HG03135 (cell line): Measurements from ENCODE around the gene CD34.
A peak's percentile ranks its signal among the peaks of the same experiment; 100 is the strongest.
"Not testable (repeated sequence)": the region's sequence is repeated elsewhere in the genome, so short reads cannot be mapped to it uniquely, and the experiment has no call there.

Experiments used
- ATAC-seq: cut with Tn5 transposase; IDR thresholded peaks from one replicate; pipeline ENCODE4 v1.9.1; 2021; ENCODE audit warnings: mild to moderate bottlenecking, moderate library complexity; ENCODE audit not compliant: unreplicated experiment

Gene CD34

DNA sequence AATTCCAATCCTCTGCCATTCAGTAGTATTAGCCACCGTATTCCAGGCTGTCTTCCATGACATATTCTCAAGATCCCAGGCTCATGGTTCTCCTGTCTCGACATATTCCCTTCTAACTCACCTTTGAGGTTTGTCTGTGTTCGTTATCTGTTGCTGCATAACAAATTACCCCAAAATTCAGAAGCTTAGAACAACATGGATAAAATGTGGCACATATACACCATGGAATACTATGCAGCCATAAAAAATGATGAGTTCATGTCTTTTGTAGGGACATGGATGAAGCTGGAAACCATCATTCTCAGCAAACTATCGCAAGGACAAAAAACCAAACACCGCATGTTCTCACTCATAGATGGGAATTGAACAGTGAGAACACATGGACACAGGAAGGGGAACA is 33.0 kb downstream of the CD34 start:
- not testable (repeated sequence) for ATAC-seq

DNA sequence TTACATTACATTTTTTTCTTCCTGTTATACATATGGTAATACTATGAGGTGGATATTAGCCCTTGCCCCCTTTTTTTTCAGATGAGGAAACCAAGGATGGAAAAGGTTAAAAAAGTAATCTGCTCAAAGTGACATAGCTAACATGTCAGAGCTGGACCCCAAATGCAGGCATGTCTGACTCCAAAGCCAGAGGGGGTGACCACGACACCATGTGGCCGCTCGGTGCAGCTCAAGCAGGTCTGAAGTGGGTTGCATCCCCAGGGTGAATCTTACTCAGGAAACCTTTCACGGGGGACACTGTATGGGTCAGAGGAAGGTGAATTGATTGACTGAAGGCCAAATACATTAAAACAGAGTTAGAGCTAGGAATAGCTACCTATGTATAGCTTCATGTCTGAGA is 34.8 kb downstream of the CD34 start:
- no peak for ATAC-seq

DNA sequence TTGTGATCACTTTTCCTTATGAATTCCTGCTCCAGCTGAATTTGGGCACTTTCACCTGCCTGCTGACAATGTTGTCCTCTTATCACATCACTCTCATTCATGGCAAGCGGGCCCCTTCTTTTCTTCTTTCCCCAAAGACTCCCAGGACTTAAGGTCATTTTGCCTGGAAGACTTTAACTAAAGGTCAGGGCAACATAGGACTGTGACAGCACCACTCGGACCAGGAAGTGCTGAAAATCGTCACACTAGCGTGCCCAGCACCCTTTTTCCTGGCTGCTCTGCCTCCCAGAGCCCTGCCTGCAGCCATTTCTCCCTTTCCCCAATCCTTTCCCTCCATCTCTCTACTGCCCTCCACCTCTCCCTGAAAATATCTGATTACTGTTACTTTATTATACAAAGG is 35.4 kb downstream of the CD34 start:
- ATAC-seq, result no peak

DNA sequence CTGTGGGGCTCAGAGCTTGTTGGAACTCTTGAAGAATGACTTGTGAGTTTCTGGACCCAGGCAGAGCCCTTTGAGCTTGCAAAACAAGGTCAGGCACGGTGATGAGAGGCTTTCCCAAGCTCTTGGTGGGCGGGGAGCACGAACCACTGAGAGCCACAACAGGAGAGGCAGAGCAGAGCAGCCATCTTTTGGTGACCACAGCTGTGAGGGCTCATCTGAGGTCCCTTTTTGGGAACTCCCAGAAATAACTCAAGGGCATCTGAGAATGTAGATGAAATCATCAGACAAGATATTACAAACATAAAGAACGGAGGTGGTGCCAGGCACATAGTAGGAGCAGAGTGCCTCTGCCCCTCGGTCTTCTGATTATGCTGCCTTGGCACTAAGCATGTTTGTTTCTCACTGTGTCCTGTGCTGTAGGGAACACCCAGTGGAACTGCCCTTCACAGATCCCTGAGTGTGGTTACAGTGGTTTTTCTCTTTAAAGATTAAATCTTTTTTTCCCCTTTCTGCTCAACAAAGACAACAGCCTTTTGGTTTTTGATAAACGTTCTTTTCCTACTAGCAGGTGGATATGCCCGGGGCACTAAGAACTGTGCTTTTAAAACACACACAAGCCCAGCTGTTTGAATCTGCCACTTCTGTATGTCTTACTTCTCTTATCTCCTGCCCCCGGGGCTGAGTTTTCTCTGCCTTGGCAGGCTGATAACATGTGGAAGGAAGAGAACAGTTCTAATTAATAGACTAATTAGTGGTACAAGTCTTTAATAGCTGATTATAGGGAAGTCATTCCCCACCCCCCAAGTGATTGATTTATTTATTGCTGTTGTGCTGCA is 37.7 kb downstream of the CD34 start:
- no peak for ATAC-seq

DNA sequence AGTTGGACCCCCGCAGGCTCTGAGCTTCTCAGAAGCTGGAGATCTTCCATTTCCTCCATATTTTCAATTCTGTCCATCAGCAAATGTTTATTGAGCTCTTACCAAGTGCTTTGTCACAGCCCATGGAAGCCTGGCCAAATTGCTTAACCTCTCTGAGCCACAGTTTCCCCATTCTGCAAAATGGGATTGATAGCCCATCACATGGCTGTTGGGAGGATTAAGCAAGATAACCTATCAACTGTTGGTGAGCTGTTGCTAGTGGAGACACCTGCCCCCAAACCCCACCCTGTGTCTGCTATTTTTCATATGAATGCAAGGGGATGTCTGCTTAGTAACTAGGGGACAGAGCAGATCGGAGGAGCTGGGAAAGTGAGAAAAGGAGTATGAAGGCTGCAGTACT is 38.3 kb downstream of the CD34 start:
- no peak for ATAC-seq

DNA sequence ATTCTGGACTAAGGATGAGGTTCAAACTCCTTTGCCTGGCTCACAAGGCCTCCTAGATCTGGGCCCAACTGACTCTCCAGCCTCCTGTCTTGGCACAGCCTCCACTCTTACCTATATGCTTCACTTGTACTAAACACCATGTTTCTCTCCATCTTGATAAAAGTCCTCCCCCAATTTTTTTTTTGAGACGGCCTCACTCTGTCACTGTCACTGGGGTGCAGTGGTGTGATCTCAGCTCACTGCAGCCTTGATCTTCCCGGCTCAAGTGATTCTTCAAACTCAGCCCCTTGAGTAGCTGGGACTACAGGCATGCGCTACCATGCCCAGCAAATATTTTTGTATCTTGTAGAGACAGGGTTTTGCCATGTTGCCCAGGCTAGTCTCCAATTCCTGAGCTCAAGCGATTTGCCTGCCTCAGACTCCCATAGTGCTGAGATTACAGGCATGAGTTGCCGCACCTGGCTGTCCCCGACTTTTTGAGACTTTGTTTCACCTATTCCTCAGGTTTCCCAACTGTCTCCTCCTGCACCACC is 39.7 kb downstream of the CD34 start:
- no peak for ATAC-seq

DNA sequence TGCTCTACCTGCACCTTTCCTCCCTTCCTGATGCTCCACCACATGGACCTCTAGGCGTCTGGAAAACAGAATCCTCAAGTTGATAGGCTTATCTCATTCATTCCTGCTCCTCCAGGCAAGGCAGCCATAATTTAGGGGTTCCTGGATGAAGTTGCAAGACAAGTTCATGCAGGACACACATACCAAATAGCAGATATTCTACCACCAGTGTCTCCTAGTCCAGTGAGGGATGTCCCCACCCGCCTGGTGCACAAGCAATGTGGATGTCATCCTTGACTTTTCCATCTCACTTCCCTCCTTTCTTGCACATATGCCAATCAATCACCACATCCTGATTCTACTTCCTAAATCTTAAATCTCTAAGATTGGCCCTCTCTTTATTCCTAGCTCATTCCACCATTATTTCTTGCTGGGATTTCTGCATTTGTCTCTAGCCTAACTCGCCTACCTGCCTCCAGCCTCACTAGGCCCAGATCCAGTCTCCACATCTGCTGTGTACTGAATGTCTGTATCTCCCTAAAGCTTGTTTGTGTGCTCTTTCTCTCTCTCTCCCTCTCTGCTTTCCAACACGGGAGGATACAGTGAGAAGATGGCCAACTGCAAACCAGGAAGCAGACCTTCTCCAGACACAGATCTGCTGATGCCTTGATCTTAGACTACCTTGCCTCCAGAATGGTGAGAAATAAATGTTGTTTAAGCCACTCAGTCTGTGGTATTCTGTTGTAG is 40.5 kb downstream of the CD34 start:
- ATAC-seq, result no peak

DNA sequence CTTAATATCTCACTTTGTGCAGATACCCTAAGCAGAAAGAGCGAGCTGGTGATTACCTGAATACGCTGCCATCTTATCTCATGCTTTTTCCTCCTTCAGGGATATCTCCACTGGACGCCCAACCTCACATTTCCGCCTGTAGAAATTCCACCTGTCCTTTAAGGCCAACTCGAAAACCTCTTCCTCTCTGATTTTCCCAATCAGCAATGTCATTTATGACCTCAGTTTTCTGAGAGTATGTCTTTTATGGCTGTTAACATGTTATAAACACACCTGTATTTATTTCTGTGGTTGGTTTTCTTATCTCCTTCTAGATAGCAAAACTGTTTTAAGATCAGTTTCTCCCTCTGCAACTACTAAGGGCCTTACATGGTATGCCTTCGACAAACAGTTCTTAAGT is 41.1 kb downstream of the CD34 start:
- no peak for ATAC-seq

DNA sequence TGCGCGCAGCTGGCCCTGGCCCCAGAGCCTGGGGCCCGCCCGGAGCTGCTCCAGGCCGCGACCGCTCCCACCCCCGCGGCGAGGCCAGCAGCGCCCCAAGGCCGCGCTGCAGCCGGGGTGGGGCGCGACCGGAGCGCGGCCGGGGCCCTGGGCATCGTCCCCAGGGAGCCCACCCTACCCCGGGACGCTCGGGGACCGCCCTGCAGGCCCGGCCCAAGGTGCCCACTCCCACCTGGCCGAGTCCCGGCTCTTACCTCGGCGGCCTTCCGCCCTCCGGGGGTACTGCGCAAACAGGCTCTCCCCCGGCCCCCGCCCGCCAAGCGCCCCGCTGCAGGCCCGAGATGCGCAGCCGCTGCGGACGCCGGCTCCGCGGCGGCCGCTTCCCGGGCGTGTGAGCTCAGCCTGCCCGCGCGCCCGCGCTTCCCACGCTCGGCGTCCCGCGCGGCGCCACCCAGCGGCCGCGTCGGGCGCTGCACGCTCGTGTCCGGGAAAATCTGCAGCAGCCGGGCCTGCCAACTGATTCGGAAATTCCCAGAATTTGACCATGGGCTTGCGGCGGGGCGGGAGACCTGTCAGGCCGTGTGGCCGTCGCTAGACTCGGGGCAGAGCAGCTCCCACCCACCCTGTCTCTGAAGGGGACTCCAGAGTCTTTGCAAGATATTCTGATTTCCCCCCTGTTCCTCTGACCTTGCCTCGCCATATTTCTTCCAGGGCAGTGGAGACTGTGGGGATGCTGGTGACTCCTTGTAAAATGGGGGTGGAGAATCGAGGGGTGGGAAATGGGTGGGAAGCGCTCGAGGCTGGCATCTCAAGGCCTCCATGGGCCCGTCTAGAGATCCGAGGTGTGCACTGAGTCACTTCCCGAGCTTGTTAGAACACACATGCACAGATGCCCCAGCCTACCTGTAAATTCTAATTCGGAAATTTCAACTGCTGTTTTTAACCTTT is 41.9 kb downstream of the CD34 start:
- ATAC-seq, result peak; percentile 62

DNA sequence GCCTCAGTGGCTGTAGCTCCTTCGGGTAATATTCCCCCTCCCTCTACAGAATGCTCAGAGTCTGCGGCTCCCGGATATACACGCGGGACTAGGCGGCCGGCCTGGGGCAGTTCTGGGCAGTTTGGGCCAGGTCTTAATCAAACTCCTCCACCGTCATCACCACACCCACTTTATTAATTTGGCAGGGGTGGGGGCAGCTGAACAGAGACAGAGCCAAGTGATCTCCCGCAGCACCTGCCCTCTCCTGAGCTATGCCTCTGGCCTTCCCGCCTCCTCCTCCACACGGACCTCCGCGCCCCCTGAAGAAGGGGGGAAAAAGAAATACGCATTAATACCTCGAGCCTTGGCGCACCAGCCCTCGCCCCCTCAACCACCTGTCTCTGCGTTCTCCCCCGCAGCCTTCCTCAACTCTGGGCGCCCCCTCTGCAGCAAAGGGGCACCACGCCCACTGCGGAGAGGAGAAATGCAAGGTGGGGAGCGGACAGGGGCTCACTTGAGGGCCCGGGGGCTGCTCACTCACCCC is 42.6 kb downstream of the CD34 start:
- no peak for ATAC-seq

DNA sequence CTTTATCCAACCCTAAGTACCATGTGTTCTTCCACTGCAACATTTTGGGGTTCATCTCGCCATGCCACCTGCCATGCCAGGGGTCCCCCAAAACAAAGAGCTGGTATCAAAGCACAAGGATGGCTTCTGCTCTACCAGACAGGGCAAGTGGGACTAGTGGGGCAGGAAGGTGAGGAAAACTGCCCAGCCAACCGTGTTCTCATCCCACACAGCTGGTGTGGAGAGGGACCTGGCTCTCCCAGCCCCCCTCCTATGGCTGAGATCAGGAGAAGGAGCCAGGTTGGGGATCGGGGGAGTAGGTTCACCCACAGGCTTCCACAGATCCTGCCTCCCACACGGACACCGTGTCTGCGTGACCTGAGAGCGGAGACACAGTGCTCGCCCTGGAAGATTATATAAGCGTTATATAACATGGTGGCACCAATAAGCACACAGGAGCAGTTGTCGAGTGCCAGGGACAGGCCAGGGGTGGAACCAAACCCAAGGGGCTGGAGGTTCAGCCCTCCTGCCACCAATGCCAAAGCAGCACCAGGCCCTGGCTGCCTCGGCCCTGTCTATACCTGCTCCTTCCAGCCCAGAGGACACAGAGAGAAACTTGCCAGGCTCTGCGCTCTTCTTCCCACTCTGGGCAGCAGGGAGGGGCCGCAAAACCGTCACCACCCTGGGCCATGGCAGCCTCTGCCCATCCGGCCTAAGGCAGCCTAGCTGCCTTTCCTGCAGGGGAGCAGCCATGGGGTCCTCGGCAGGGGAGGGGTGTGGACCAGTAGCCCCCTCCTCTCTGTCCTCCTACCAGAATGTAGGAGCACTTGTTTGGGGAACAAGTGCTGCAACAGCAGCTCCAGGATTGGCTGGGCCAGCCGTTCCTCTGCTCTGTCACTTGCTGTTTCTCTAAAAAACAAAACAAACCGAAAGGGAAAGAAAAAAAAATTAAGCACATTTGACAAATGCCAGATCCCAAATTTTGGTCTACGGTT is 43.5 kb downstream of the CD34 start:
- no peak for ATAC-seq

DNA sequence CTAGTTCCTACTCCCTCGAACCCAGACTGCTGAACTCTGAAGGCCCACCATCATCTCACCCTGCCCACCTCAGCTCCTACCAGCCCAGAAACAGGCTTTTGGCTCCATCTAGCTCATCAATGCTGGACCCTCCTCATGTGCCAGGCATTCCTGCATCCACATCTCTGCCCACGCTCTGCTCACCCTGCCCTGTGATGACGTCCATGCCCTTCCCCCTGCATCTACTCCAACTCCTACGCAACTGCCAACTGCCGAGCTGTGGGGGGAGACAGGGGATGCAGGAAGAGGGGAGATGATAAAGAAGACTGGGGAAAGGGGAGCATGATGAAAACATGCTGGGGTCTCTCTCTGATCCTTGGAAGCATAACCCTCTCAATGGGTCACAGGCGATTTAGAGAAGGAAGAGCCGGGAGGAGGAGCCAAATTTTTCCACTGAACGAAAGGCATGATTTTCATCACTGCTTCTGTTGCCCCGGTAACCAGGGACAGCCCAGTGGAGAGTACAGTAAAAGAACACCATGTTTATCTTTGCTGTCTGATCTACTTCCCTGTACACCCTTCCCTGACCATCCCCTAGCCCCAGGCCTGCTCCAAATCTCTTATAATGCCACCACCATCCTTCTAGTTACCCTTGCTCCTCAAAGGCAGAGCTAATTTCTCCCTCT is 44.3 kb downstream of the CD34 start:
- ATAC-seq, result no peak

DNA sequence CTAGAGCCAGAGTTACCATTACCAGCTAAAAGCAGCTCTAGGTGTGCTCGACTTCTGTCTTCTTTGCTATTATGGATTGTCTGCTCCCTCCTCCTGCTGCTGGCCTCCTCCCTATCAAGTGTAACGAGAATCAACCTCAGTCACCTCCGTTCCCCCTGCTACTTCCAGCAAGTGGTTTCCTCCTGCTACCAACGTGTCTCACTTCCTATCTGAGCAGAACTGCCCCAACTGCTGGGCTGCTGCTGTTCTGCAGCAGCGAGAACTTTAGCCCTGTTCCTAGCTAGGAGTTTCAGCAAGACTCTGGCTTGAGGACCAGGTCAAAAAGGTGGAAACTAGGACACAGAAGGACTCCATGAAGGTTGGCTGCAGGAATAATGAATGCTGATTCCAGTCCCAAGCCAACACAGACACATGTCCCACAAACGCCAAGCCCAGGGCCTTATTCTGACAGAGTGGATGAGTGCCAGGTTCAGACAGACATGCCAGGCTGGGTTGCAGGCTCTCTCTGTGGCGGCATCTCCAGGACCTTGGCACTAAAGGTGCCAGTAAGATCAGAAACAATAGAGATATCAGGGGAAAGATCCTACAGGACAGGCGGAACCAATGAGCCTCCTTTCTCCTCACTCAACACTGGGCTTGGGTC is 46.9 kb downstream of the CD34 start:
- peak; percentile 45 for ATAC-seq

DNA sequence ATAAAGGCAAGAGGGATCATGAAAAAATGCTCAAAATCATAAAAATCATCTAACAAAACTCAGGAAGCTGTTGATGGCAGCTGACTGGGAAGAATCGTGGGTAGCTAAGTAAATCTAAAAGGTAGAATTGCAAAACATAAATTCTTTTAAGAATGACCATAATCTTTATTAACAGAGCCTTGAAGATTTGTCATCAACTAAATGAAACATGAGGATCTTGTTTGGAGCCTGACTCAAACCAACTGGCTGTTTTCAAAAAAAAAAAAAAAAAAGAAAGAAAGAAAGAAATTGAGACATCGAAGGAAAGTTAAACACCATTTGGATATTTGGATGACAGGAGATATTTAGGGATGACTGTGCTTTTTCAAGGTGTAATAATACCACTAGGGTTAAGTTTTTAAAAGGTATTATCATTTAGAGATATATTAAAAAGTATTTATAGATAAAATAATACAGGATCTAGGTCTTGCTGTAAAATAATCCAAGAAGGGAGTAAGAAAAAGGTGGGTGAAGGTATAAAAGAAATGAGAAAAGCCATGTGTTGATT is 48.6 kb downstream of the CD34 start:
- no peak for ATAC-seq

DNA sequence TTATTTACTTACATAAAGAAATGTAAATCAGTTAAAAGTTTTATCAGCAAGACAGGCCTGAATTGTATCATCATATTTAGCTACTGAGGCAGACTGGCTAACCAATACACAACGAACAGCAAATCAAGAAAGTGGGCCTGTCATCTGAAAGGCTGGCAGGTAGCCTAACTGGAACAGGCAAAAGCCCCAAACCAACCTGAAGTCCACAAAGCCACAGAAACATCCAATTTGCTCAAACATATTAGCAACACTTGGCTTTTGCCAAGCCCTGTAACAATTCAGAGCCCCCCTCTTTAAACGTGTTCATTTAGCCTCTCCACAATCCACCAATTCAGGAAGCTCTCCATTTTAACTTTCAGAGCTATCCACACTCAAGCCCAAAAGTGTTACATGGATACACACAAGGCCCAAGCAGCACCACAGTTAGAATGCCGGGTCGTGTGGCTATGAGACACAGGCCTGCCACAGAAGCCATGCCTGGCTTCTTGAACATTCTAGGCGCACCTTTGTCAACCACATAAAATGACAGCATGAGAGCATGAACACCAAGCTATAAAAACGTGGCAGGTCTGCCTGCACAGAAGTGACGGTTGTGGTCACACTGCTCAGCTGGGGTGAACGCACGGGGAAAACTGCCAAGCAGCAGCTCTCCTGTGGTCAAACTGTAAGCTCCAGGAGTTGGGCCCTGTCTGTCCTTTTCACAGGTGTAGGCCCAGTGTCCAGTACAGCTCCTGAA is 49.3 kb downstream of the CD34 start:
- ATAC-seq, result no peak

DNA sequence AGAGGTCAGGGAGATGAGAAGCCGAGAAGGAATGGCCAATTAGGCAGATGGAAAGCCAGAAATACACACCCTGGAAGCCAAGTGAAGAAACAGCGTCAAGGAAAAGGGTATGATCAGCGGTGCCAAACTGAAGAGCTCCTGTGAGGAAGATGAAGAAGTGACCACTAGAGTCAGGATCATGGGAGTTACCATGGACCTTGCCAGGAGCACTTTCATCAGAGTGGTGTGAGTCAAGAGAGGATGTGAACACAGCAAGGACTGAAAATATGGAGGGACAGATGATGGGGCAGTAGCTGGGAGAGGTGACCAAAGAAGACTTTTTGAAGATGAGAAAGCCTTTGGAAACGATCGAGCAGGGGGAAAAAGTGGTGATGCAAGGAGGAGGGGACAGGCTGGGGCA is 50.4 kb downstream of the CD34 start:
- ATAC-seq, result no peak

DNA sequence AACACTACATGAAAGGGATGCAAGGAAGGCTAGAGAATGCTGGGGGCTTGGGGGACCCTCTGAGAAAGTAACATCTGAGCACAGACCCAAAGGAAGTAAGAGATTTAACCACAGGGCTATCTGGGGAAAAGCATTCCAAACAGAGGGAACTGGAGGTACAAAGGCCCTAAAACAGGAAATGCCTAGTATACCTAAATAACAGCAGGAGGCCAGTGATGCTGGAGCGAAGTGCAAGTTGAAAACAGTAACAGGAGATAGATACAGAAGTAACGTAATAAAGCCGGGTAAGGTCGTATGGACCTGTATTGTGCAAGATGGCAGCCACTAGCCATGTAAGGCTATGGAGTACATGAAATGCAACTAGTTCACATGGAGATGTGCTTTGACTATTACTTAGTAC is 52.1 kb downstream of the CD34 start:
- ATAC-seq, result no peak

DNA sequence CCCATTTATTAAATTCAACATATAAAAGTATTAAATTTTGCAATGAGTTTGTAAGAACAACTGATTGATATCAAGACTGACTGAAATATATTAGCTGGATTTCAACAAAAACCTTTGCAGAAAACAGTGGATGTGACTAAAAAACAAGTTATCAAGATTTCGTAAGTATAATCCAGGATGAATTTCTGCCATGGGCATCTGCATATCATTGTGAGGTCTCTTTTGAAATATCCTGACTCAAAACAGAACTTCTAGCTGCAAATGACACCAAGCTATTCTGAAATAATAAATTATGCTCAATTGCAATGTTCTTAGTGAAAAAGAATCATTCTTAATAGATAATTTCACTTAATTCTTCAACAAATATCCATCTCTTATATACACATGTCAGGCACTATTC is 52.6 kb downstream of the CD34 start:
- no peak for ATAC-seq
